Hematopoietic multipotent progenitor cell treated with erythropoietin and hydrocortisone succinate and interleukin-3 and kit ligand, for 6 days (in vitro differentiated cells): ENCODE results near the gene CAPG.
"Not testable (repeated sequence)": the region's sequence is repeated elsewhere in the genome, so short reads cannot be mapped to it uniquely, and the experiment has no call there.

Source experiments
- DNase-seq: peaks from one replicate; pipeline ENCODE4 v3.0.0-alpha.2; 2015

The CAPG gene

GRCh38 chr2:85395912-85396475 lies 14.2 kb downstream of the CAPG start:
- DNase-seq = no peak

GRCh38 chr2:85394976-85395375 lies 15.2 kb downstream of the CAPG start:
- DNase-seq = no peak

GRCh38 chr2:85394261-85394681 lies 15.9 kb downstream of the CAPG start:
- no peak for DNase-seq

- DNase-seq = no peak
Measured at GRCh38 chr2:85393836-85394235, 16.3 kb downstream of the CAPG start.

GRCh38 chr2:85390941-85391669 lies 19.1 kb downstream of the CAPG start:
- DNase-seq = peak; percentile 85

- DNase-seq = no peak
Measured at GRCh38 chr2:85388878-85389538, 21.2 kb downstream of the CAPG start.

GRCh38 chr2:85387754-85388153 lies 22.4 kb downstream of the CAPG start:
- DNase-seq = no peak

GRCh38 chr2:85385746-85386145 lies 24.4 kb downstream of the CAPG start:
- DNase-seq = no peak

- no peak for DNase-seq
Measured at GRCh38 chr2:85383850-85384249, 26.3 kb downstream of the CAPG start.

- not testable (repeated sequence) for DNase-seq
Measured at GRCh38 chr2:85383151-85383550, 27.0 kb downstream of the CAPG start.

- DNase-seq = no peak
Measured at GRCh38 chr2:85380048-85380447, 30.1 kb downstream of the CAPG start.

GRCh38 chr2:85378257-85378656 lies 31.9 kb downstream of the CAPG start:
- no peak for DNase-seq

- DNase-seq = no peak
Measured at GRCh38 chr2:85377083-85377482, 33.1 kb downstream of the CAPG start.

GRCh38 chr2:85376291-85377065 lies 33.7 kb downstream of the CAPG start:
- no peak for DNase-seq

- DNase-seq = no peak
Measured at GRCh38 chr2:85371045-85371444, 39.1 kb downstream of the CAPG start.

- DNase-seq = no peak
Measured at GRCh38 chr2:85369500-85369899, 40.7 kb downstream of the CAPG start.

- no peak for DNase-seq
Measured at GRCh38 chr2:85368921-85369320, 41.2 kb downstream of the CAPG start.

- no peak for DNase-seq
Measured at GRCh38 chr2:85367180-85367579, 43.0 kb downstream of the CAPG start.

- DNase-seq = not testable (repeated sequence)
Measured at GRCh38 chr2:85362653-85363387, 47.3 kb downstream of the CAPG start.

- no peak for DNase-seq
Measured at GRCh38 chr2:85357736-85358135, 52.4 kb downstream of the CAPG start.

GRCh38 chr2:85356186-85356585 lies 54.0 kb downstream of the CAPG start:
- DNase-seq = no peak

- DNase-seq = peak; percentile 27
Measured at GRCh38 chr2:85355521-85355920, 54.6 kb downstream of the CAPG start.

GRCh38 chr2:85355073-85355410 lies 55.1 kb downstream of the CAPG start:
- DNase-seq = peak; percentile 15
